Spleen (tissue), 7 donors: Measurements from ENCODE around the gene LRRC30.

ENCODE experiments used
- POLR2A ChIP-seq, 3 donors: fragments of 450-650 bp; IDR thresholded peaks; one replicate each; pipeline ENCODE4 v1.5.1; 2017; ENCODE audit warnings: antibody characterized with exemption in 3 of 3, mild to moderate bottlenecking in 1 of 3
- POLR2AphosphoS5 ChIP-seq, 3 donors: sonication (generic); formaldehyde crosslinking; IDR thresholded peaks; one replicate each; pipeline ENCODE4 v1.5.1; 2017; ENCODE audit warnings: antibody characterized with exemption in 3 of 3
- TF ChIP-seq, protein P1 (sequence below), 11 experiments: fragments of 200-600 bp in 7 of 11; fragments of 450-650 bp in 4 of 11; sonication (generic) in 4 of 11; IDR thresholded peaks in 8 of 11; conservative IDR thresholded peaks in 3 of 11; 1 replicate in 7 of 11; 2 replicates in 4 of 11; pipeline versions ENCODE4 v1.4.0 to v1.8.0; 2016 to 2021; ENCODE audit warnings: antibody characterized with exemption in 11 of 11, inconsistent platforms in 4 of 11, mild to moderate bottlenecking in 1 of 11
- donor health status: DM: no; HTN: no; CAD: no; lungs with moderate emphysema.
- donor health status: DM: no; HTN: no; CAD: no.
- donor health status: DM: no; HTN: no; CAD: no.

DNA sequence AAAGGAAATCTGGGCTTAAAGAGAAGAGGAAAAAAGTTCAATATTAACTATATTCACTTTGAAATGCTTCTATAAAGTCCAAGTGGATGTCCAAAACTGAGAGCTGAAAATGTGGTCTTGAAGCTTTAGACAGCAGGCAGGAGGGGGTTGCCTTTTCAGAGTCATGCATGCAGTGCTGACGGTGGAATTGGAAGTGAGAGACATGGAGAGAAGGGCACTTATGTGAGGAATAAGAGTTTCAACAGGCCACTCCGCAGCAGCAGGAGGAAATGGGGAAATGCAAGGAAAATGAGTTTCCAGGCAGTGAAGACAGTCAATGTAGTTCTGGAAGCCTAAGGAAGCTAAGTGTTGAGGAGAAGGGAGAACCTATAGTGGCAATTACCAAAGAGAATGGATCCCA lies 33.0 kb upstream of the LRRC30 start:
- TF ChIP-seq POLR2A (IDR thresholded peaks at IDR 0.05) = no peak
- TF ChIP-seq, protein P1, sequence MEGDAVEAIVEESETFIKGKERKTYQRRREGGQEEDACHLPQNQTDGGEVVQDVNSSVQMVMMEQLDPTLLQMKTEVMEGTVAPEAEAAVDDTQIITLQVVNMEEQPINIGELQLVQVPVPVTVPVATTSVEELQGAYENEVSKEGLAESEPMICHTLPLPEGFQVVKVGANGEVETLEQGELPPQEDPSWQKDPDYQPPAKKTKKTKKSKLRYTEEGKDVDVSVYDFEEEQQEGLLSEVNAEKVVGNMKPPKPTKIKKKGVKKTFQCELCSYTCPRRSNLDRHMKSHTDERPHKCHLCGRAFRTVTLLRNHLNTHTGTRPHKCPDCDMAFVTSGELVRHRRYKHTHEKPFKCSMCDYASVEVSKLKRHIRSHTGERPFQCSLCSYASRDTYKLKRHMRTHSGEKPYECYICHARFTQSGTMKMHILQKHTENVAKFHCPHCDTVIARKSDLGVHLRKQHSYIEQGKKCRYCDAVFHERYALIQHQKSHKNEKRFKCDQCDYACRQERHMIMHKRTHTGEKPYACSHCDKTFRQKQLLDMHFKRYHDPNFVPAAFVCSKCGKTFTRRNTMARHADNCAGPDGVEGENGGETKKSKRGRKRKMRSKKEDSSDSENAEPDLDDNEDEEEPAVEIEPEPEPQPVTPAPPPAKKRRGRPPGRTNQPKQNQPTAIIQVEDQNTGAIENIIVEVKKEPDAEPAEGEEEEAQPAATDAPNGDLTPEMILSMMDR (IDR thresholded peaks at IDR 0.05 in 8 of 11, conservative IDR thresholded peaks at IDR 0.05 in 3 of 11) = no peak
- TF ChIP-seq POLR2AphosphoS5 (IDR thresholded peaks at IDR 0.05) = no peak
